ENCODE data around the gene FAF1. TPM values are rescaled to one million over a fixed set of nuclear protein-coding genes. Genes with fewer than 3 reads are reported as not detected.

Gene FAF1
- total and polyA plus RNA-seq, 2 donors (not counting 3 experiments of a cell fraction or from before 2014, with no cell fraction given): 9.0 to 57.6 TPM

GRCh38 chr1:50750021-50750619 is 209.9 kb downstream of the FAF1 start:
- no peaks in the 10 kb centered on the region for H3K36me3 ChIP-seq (ENCODE audit: control insufficient read depth in 2 of 2, extremely low read depth in 1 of 2, insufficient read depth in 2 of 2, low read length in 2 of 2)
- no peak for TF ChIP-seq POLR2AphosphoS5 (IDR thresholded peaks at IDR 0.05; ENCODE audit: insufficient read depth, low read depth, low read length)
- TF ChIP-seq CTCF (IDR thresholded peaks at IDR 0.05; ENCODE audit: extremely low read depth in 1 of 2, insufficient read depth in 1 of 2, low read depth in 1 of 2, low read length in 2 of 2): peak; percentile 32 to 50
- TF ChIP-seq GATA2 (IDR thresholded peaks at IDR 0.05; ENCODE audit: insufficient read depth, insufficient read length, low read depth, low read length): no peak
- no peaks in the 10 kb centered on the region for H3K9me1 ChIP-seq (replicated peaks; ENCODE audit: control insufficient read depth, extremely low read depth, insufficient read depth, low read length)
- intact Hi-C loops (cut with micrococcal nuclease) (loop anchor here (1.0 to 5.0 kb wide), 3 partner anchors 297 to 547 kb away; no protein-coding TSS in a partner anchor), dilution Hi-C loops (cut with MboI; ENCODE audit: extremely low pct_ligation_motif_present, low sequenced_read_pairs) (no loop called here)
- H4K20me1 ChIP-seq (replicated peaks; ENCODE audit: control insufficient read depth, extremely low read depth, insufficient read depth, low read length): no peaks in the 10 kb centered on the region
- peak; percentile 82 for FAIRE-seq
- DNase-seq (ENCODE audit: low read depth, low spot score): peak; percentile 61
- CTCF ChIA-PET: interaction anchor here (0.8 to 2.4 kb wide), 10 partner anchors 9 to 442 kb away, joined by 3 to 22 read pairs (median 8); no protein-coding TSS in a partner anchor
- H3K27ac ChIP-seq (ENCODE audit: insufficient read depth, low read depth, low read length): no peak overlapping the region
- H3K4me2 ChIP-seq (ENCODE audit: insufficient read depth, low read length): no peak overlapping the region
- no peaks in the 10 kb centered on the region for H3K4me1 ChIP-seq (ENCODE audit: control insufficient read depth, extremely low read depth, insufficient read depth, low read length)
- no peak overlapping the region for H3K4me3 ChIP-seq (replicated peaks in 1 of 3; ENCODE audit: insufficient read depth in 1 of 3, low read depth in 1 of 3, low read length in 3 of 3)
- no peak overlapping the region for H3K9ac ChIP-seq (replicated peaks; ENCODE audit: extremely low read depth, insufficient read depth, low read length)
- H3K27me3 ChIP-seq (ENCODE audit: control insufficient read depth in 2 of 2, insufficient read depth in 2 of 2, low read length in 2 of 2): no peaks in the 10 kb centered on the region
- no TSS peak for BruUV-seq (replicated peaks)
- H3K79me2 ChIP-seq (ENCODE audit: control insufficient read depth, insufficient read depth, low read length): no peaks in the 10 kb centered on the region
- POLR2A ChIA-PET: no interaction called here
- no peak overlapping the region for H2AFZ ChIP-seq (ENCODE audit: low read depth, low read length)
- no peaks in the 10 kb centered on the region for H3K9me3 ChIP-seq (replicated peaks; ENCODE audit: control insufficient read depth, insufficient read depth, low read length)

- Histone ChIP-seq H3K36me3 (ENCODE audit: control insufficient read depth in 2 of 2, extremely low read depth in 1 of 2, insufficient read depth in 2 of 2, low read length in 2 of 2) (no peaks in the 10 kb centered on the region), H3K4me2 (ENCODE audit: insufficient read depth, low read length) (no peak overlapping the region), H4K20me1 (replicated peaks; ENCODE audit: control insufficient read depth, extremely low read depth, insufficient read depth, low read length) (no peaks in the 10 kb centered on the region), H3K27me3 (ENCODE audit: control insufficient read depth in 2 of 2, insufficient read depth in 2 of 2, low read length in 2 of 2) (no peaks in the 10 kb centered on the region), H3K9ac (replicated peaks; ENCODE audit: extremely low read depth, insufficient read depth, low read length) (no peak overlapping the region), H3K9me1 (replicated peaks; ENCODE audit: control insufficient read depth, extremely low read depth, insufficient read depth, low read length) (no peaks in the 10 kb centered on the region), H3K79me2 (ENCODE audit: control insufficient read depth, insufficient read depth, low read length) (no peaks in the 10 kb centered on the region), H3K27ac (ENCODE audit: insufficient read depth, low read depth, low read length) (no peak overlapping the region), H3K9me3 (replicated peaks; ENCODE audit: control insufficient read depth, insufficient read depth, low read length) (no peaks in the 10 kb centered on the region), H3K4me1 (ENCODE audit: control insufficient read depth, extremely low read depth, insufficient read depth, low read length) (no peaks in the 10 kb centered on the region), H3K4me3 (replicated peaks in 1 of 3; ENCODE audit: insufficient read depth in 1 of 3, low read depth in 1 of 3, low read length in 3 of 3) (no peak overlapping the region), H2AFZ (ENCODE audit: low read depth, low read length) (no peak overlapping the region)
- TF ChIP-seq JUN (IDR thresholded peaks at IDR 0.05; ENCODE audit: borderline replicate concordance, insufficient read depth, insufficient read length, low read depth): no peak
- TF ChIP-seq MYC (IDR thresholded peaks at IDR 0.05; ENCODE audit: low read depth, low read length): no peak
- TF ChIP-seq FOS (IDR thresholded peaks at IDR 0.05; ENCODE audit: borderline replicate concordance, insufficient read depth, low read length): no peak
- no peak for TF ChIP-seq POLR2AphosphoS5 (IDR thresholded peaks at IDR 0.05; ENCODE audit: insufficient read depth, low read depth, low read length)
- ChIA-PET CTCF (no interaction called here), POLR2A (no interaction called here)
- FAIRE-seq: no peak
- no peak for DNase-seq (ENCODE audit: low read depth, low spot score)
- intact Hi-C loops (cut with micrococcal nuclease) (no loop called here), dilution Hi-C loops (cut with MboI; ENCODE audit: extremely low pct_ligation_motif_present, low sequenced_read_pairs) (no loop called here)
- no TSS peak for BruUV-seq (replicated peaks)
These were observed 212.7 kb downstream of the FAF1 start for GRCh38 chr1:50747394-50747793.
